AG09319 (cell line): ENCODE results near the gene DCAF15.

Experiments used
- DNase-seq: peaks from one replicate; pipeline ENCODE4 v3.0.0-alpha.2; 2010; ENCODE audit warnings: low read depth; ENCODE audit errors: extremely low read depth
- TF ChIP-seq, protein P1 (sequence below): IDR thresholded peaks from 2 replicates; pipeline ENCODE4 v1.5.1; 2011; ENCODE audit warnings: low read depth, mild to moderate bottlenecking, inconsistent platforms, low read length, moderate library complexity

Gene DCAF15

DNA sequence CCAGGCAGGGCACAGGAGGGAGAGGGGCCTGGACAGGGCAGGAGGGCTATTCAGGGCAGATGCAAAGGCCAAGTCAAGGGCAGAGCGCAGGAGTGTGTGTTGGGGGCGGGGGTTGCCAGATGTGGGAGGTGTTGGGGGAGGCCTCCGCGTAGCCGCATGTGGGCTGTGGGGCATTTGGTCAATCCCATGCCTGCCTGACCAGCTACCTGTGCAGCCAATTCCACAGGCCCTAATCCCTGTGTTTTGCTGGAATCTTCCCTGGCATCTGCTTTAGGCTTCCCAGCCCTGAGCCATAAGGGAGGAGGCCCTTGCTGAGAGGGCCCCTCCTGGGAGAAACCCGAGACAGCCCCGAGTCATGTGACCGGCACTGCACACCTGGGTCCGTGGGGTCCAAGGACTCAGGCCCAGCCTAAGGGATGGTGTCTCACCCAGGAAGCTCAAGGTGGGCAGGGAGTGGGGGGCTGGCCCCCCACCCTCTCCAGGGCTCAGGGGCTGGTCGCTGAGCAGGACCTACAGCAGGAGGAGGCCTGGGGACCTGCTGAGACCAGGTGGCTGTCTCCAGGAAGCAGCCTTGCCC, 33.5 kb downstream of the DCAF15 start:
- no peak for DNase-seq
- TF ChIP-seq, protein P1, sequence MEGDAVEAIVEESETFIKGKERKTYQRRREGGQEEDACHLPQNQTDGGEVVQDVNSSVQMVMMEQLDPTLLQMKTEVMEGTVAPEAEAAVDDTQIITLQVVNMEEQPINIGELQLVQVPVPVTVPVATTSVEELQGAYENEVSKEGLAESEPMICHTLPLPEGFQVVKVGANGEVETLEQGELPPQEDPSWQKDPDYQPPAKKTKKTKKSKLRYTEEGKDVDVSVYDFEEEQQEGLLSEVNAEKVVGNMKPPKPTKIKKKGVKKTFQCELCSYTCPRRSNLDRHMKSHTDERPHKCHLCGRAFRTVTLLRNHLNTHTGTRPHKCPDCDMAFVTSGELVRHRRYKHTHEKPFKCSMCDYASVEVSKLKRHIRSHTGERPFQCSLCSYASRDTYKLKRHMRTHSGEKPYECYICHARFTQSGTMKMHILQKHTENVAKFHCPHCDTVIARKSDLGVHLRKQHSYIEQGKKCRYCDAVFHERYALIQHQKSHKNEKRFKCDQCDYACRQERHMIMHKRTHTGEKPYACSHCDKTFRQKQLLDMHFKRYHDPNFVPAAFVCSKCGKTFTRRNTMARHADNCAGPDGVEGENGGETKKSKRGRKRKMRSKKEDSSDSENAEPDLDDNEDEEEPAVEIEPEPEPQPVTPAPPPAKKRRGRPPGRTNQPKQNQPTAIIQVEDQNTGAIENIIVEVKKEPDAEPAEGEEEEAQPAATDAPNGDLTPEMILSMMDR = no peak

DNA sequence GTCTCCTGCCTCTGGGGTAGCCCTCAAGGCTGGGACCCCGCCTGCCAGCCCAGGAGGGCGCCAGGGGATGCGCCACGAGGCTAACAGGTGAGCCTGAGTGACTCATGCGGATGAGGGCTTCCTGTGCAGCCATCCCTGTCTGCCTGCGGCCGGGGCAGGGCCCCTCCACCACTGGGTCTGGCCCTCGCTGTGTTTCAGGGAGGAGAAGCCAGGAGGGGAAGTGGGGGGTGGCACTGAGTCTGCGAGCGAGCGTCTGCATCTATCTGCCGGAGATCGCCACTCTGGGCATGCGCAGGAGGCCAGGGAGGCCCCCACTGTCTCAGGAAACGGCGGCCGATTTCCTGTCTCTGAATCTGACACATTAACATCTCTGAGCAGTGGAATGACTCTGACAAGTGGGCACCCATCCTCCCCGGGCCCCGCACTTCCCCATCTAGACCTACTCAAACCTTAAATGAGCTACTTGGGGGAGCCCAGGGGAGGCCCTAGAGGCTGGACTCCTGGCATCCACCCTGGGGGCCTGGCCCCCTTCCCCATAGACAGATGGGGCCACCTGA, 34.1 kb downstream of the DCAF15 start:
- TF ChIP-seq, protein P1 = no peak
- no peak for DNase-seq

DNA sequence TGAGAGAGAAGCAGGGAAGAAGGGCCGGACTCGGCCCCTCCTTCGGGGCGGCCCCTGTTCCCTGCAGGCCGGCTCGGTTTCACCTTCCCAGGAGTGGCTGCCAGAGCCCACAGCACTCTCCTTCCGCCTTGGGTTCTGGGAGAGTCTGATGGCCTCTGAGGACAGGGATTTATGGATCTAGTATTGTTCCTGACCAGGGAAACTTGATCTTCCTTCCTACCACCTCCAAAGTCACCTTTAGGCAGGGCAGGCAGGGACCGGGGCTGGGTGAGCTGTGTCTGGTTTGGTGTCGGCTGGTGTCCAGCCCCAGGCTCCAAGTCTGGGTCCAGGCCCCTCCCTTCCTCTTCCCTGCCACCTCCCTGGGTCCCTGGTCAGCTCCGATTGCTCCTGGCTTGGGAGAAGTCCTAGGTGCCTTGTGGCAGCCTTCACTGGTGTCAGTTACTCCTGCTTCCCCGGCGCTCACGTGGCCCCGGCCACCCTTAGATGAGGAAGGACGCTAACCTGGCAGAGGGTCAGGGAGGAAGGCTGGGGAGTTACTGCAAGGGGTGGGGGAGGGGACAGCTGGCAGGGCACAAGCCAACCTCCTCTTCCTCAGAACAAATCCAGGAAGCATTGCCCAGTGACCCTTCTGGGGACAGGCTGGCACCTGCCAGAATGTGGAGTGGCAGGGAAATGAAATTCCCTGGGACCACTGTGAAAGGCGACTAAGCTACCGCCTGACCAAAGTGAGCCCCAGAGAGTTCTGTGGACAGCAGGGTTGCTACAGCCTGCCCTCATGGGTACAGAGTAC, 35.0 kb downstream of the DCAF15 start:
- no peak for DNase-seq

GRCh38 chr19:13989487-13989886, 37.2 kb downstream of the DCAF15 start:
- no peak for DNase-seq
- TF ChIP-seq, protein P1 = no peak

More for the DNA sequence above, 35.0 kb downstream of the DCAF15 start:
- TF ChIP-seq, protein P1 = no peak

DNA sequence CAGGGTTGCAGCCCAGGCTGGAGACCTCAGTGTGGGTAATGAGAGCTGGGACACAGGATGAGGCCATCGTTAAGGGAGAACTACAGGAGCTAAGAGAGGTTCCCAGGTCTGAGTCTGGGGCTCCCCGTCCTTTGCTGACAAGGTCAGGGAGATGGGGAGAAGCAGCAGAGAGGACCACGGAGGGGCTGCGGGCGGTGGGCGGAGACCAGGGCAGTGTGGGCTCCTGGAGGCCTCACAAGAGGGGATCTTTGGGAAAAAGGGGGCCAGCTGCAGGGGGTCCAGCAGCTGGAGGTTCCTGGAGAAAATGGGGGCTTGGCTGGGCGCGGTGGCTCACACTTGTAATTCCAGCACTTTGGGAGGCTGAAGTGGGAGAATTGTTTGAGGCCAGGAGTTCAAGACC, 37.8 kb downstream of the DCAF15 start:
- no peak for DNase-seq
- TF ChIP-seq, protein P1 = no peak

DNA sequence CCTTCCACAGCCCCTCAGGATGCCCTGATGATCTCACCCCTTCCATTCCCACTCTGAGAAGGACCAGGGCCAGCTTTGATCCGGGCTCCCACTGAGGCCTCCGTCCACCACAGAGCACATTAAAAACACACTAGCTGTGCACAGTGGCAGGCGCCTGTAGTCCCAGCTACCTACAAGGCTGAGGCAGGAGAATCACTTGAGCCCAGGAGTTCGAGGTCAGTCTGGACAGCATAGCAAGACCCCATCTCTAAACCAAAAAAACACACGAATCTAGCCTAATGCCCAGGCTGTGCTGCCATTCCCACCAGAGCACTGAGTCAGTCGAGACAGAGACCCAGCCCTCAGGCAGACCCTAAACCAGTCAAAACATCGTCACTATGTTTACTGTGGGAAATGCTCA, 39.7 kb downstream of the DCAF15 start:
- TF ChIP-seq, protein P1 = no peak

DNA sequence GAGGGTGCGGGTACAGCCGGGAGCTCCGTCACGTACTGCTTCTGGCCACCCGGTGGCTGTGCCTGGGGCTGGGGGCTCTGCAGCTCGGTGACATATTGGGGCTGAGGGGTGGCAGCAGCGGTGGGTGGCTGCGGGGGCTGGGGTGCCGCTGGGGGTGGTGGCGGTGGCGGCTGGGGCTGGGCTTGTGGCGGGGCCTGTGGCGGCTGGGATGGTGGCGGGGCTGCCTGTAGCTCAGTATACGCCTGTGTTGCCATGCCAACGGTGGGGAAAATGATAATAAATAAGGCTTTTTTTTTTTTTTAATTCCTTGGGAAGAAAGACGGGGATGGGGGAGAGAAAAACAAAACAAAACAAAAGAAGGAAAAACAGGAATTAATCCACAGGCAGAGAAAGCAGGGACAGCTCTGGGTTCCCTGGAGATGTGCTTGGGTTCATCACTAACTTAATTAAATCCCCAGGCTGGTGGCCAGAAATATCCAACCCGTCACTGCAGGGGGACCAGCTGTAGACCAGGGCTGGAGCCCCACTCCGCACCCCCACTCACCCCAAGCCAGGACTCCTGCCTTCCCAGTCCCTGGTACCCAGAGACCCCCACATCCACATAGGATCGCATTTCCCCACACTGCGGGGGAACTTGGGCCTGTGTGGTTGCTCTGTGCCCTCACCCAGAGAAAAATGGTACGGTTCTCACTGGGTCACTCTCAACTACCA, 41.4 kb downstream of the DCAF15 start:
- TF ChIP-seq, protein P1 = no peak
- DNase-seq = no peak

More for the DNA sequence above, 39.7 kb downstream of the DCAF15 start:
- no peak for DNase-seq
